Mammary epithelial cell (primary cell): ENCODE measurements around the gene BMPR2.

Source experiments
- EZH2 ChIP-seq: IDR thresholded peaks from 2 replicates; pipeline ENCODE4 v1.6.1; 2012; ENCODE audit warnings: low read length, inconsistent platforms, borderline replicate concordance
- TF ChIP-seq, protein P1 (sequence below), 2 donors: IDR thresholded peaks in 1 of 2; conservative IDR thresholded peaks in 1 of 2; 2 replicates each; pipeline ENCODE4 v1.5.1; 2011 to 2012; ENCODE audit warnings: inconsistent platforms in 2 of 2, low read length in 2 of 2, mild to moderate bottlenecking in 2 of 2, control low read depth in 1 of 2, low read depth in 1 of 2; ENCODE audit not compliant: insufficient read depth in 1 of 2; ENCODE audit errors: extremely low read depth in 1 of 2

DNA sequence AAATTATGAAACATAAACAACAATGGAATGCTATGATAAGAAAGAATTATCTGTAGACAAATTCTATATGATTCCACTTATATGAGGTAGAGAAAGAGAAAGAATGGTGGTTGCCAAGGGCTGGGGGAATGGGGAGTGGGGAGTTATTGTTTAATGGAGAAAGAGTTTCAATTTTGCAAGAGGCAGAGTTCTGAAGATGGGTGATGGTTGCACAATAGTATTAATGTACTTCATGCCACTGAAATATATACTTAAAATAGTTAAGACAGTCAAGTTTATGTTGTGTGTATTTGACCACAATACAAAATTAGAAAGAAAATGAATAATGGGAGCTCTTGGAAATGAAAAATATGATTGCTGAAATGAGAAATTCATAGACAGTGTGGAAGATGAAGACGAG, 236.0 kb downstream of the BMPR2 start:
- TF ChIP-seq EZH2 = no peak
- TF ChIP-seq, protein P1, sequence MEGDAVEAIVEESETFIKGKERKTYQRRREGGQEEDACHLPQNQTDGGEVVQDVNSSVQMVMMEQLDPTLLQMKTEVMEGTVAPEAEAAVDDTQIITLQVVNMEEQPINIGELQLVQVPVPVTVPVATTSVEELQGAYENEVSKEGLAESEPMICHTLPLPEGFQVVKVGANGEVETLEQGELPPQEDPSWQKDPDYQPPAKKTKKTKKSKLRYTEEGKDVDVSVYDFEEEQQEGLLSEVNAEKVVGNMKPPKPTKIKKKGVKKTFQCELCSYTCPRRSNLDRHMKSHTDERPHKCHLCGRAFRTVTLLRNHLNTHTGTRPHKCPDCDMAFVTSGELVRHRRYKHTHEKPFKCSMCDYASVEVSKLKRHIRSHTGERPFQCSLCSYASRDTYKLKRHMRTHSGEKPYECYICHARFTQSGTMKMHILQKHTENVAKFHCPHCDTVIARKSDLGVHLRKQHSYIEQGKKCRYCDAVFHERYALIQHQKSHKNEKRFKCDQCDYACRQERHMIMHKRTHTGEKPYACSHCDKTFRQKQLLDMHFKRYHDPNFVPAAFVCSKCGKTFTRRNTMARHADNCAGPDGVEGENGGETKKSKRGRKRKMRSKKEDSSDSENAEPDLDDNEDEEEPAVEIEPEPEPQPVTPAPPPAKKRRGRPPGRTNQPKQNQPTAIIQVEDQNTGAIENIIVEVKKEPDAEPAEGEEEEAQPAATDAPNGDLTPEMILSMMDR (conservative IDR thresholded peaks at IDR 0.05 in 1 of 2, IDR thresholded peaks at IDR 0.05 in 1 of 2; ENCODE audit: extremely low read depth in 1 of 2, insufficient read depth in 1 of 2, low read depth in 1 of 2, low read length in 2 of 2) = no peak
